Islet of Langerhans (tissue), 1 donor: ENCODE results near the gene PABPC1L.
"Not testable (repeated sequence)": the region's sequence is repeated elsewhere in the genome, so short reads cannot be mapped to it uniquely, and the experiment has no call there.

Experiments used
- FAIRE-seq: peaks from one replicate; lab custom pipeline; 2011; peaks lifted over from hg19 to GRCh38; lab: Jason Lieb, UNC

Gene PABPC1L

DNA sequence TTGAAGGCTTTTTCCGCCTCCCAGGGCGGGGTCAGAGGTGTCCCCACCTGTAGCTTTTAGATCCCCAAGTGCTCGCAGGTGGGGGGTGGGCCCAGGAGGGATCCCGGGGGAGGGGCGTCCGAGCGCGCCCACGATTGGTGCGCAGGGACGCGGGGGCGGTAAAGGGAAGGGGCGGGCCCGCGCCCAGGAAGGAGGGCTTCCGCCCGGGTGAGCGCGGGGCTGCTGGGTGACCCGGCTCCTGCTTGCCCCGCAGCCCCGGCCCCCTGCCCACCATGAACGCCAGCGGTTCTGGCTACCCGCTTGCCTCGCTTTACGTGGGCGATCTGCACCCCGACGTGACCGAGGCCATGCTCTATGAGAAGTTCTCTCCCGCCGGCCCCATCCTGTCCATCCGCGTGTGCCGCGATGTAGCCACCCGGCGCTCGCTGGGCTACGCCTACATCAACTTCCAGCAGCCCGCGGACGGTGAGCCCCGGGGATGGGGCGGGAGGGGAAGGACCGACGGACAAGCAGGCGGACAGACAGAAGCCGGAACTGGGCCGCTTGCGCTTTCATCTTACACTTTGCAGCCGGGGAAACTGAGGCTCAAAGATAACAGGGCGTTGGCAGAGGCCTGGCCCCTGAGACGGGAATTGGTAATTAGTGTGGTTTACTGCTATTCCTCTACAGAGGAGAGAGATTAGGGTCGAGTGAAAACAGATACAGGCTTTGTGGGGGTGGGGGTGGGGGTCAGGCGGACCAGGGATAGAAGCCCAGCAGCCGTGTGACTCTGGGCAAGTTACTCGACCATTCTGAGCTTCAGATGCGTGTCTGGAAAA lies at the start of gene PABPC1L:
Gene PABPC1L (plus strand): TSS at position 189 of the 818 bp plus-strand sequence. CDS start 84 bp downstream, at position 273.
- FAIRE-seq, result no peak

DNA sequence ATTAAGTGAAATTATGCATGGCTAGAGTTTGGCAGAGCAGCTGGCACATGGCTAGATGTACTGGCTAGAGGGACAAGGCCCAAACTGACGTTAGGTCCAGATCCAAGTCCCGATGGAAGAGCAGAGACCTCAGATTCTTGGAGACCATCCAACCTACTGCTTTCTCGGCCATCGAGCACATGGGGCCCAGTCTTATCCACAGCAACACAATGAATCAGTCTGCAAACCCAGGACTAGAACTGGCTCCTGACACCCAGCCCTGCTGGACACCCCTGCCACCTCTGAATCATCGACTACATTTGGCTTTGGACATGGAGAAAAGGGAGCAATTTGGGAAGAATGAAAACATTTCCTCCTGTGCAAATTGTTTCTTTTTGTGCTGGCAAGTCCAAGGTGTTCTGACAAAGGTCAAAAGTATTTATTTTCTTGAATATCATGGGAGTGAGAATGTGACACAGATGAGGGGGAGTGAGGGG lies 48.3 kb upstream of the PABPC1L start:
- no peak for FAIRE-seq

DNA sequence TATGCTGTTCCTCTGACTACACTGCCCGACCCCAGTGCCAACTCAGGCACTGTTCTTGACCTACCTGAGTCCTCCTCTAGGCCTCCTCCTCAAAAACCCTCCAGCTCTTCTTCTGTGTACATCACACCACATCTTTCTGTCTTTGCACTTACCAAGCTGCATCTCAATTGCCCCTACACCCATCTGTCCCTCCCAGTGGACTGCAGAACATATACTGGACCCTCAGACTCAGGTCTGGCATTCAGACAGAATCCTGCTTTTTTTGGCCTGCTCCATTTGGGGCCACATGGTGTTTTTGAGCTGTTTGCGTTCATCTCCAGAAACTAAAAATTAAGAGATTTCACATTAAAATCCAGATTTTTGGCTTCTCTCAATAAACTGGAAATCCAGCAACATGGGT lies 47.6 kb upstream of the PABPC1L start:
- no peak for FAIRE-seq

DNA sequence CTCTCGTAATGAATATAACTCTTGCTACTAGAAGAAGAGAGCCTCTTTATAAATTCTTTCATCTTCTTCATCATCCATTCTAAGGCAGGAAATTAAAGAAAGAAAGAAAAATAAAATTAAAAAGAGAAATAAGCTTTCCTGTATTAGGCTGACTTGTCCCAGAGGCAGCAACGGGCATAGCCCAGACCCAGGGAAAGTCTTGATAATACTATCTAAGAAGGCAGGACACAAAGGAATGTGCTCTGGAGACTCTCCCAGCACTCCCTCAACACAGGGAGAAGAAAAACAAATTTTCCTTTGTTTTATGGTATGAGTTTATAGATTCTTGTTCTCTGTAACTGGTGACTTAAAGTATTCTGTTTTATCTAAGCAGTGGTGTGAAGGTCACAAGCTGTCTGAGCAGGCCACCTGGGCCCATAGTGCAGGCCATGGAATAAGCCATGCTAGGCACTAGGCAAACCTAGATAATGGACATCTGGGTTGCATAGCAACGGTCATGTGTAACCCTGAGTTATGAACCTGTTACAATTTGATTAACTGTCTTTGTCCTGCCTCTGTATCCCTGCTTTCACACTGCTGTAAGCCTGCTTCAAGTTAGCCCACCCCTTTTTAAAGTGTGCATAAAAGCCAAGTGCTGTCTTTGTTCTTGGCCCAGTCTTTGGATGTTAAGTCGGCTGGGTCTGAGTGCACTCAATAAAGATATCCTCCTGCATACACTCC lies 46.3 kb upstream of the PABPC1L start:
- not testable (repeated sequence) for FAIRE-seq

DNA sequence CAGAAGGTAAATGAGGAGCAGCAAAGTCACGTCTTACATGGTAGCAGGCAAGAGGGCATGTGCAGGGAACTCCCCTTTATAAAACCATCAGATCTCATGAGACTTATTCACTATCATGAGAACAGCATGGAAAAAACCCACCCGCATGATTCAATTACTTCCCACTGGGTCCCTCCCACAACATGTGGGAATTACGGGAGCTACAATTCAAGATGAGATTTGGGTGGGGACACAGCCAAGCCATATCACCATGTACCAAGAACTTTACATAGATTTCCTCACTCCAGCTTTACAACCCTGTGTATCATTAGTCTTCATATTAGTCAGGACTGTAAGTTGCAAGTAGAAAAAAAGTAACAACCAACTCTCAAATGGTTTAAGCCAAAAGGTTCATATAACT lies 45.4 kb upstream of the PABPC1L start:
- not testable (repeated sequence) for FAIRE-seq

DNA sequence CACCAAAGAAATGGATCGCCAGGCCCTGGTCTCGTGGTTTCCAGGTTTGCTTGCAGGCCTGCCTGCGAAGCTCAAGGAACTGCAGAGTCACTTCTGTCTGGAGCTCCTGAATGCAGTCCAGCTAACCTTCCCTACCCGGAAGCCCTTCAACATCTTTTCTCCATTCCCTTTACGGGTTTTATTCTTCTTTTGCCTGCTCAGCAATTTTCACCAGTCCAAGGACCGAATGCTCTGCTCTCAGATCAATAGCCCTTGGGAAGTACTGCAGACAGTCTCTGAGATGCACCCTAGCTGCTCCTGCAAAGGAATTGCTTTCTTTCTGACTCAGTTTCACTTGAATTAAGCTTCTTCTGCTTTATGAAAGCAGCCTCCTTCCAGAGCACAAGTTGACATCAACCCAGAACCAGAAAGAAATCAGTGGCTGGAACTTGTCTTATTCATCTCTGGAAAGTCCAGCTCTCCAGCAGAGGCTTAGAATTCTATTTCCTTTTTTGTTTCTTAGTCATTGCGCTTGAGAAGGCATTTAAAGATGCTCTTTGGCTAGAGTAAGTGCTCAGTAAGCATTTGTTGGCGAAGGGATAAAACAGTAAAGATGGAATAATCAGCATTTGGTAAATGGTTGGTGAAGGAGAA lies 43.0 kb upstream of the PABPC1L start:
- no peak for FAIRE-seq

DNA sequence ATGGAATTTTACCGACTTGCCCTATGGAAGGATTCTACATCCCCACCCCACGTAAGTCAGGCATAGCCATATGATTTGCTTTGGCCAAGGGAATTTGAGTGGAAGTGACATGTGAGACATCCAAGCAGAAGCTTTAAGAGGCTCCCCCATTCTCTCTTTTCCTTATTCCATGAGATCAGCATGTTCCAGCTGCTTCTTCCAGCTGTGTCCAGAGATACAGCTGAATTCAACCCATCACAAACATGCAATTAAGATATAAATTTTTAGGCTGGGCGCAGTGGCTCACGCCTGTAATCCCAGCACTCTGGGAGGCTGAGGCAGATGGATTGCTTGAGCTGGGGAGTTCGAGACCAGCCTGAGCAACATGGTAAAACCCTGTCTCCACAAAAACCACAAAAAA lies 40.4 kb upstream of the PABPC1L start:
- FAIRE-seq, result no peak

DNA sequence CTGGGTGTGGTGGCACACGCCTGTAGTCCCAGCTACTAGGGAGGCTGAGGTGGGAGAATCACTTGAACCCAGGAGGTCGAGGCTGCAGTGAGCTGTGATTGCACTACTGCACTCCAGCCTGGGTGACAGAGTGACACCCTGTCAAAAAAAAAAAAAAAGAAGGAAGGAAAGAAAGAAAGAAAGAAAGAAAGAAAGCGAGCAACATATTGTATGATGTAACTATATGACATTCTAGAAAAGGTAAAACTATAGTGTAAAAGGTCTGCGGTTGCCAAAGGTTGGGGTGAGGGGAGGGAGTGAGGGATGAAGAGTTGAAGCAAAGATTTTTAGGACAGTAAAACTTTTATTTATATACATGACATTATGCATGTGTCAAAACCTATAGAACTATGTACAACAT lies 27.5 kb upstream of the PABPC1L start:
- not testable (repeated sequence) for FAIRE-seq

DNA sequence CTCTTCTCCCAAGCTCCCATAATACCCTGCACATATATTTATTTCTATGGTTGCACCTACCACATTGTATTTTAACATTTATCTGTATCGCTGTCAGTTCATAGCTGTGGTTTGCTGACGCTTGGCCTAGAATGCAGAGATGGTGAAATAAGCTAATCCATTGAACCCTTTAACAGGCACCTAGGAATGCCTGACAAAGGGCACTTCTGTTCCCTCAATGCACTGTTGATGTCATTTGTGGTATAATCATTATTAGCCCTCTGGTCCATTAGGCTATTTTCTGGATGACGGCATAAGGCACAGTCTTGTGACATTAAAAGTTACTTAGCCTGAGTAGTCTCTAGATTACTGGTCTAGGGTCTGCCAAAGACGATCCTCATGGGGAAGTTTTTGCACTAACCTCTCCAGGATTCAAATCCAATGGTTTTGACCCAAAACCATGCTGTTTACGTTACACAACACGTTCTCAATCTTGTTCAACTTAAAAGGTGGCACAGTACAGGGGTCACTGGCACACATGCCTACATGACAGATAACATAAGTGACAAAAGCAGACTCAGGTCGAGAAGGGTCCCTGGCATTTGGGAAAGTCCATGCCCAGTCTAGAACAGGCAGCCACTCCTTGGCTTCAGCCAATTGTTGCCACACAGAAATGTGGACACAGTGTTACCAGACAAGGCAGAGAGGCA lies 26.5 kb upstream of the PABPC1L start:
- FAIRE-seq, result no peak

DNA sequence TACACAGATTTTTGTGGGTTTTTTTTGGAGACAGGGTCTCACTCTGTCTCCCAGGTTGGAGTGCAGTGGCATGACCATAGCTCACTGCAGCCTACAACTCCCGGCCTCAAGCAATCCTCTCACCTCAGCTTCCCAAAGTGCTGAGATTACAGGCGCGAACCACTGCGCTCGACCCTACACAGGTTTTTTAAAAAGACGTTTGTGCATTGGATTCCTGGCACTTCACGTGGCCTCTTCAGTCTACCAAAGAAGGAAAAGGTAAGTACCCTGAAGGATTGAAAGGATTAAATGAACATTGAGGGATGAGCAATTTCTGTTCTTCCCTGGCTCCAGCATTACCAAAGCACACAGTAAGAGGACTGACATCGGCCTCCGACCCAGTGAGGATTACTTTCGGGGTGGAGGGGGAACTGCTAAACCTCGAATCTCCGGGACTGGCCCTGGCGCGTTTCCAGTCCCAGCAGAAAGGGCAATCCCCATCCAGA lies 24.9 kb upstream of the PABPC1L start:
- FAIRE-seq, result no peak

DNA sequence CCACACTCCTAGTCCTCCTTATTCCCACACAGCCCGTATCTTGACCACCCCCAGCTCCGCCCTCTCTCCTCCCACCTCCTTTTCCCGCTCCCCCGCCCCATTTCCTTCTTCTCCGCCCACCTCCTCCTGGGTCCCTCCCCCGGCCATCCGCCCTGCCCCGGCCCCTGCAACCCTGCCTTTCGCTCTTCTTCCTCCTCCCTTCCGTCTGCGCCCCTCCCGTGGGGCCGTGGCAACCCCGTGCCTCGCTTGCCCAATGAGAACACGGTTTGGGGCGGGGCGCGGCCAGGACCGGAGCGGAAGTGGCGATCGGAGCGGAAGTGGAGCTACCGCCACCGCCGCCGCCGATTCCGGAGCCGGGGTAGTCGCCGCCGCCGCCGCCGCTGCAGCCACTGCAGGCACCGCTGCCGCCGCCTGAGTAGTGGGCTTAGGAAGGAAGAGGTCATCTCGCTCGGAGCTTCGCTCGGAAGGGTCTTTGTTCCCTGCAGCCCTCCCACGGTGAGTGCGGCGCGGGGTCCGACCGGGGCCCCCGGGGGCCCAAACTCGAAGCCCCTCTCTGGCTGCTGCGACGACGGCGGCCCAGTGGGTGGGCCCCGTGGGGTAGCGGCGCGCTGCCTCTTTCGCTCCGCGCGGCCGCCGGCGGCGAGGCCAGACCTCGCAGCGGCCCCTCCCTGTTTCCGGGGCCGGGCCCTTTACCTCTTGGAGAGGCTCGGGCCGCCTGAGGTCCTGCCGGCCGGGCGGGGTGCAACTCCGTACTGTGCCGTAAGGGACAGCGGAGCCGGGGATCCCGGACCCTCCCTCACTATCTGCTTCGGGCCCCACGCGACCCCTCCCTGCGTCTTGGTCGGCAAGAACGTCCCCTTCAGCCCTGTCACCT lies 24.2 kb upstream of the PABPC1L start, which contains the start of gene YWHAB:
Gene YWHAB (plus strand): TSS at position 314 of the 874 bp plus-strand sequence. CDS start 15,829 bp downstream, outside the sequence.
- no peak for FAIRE-seq

DNA sequence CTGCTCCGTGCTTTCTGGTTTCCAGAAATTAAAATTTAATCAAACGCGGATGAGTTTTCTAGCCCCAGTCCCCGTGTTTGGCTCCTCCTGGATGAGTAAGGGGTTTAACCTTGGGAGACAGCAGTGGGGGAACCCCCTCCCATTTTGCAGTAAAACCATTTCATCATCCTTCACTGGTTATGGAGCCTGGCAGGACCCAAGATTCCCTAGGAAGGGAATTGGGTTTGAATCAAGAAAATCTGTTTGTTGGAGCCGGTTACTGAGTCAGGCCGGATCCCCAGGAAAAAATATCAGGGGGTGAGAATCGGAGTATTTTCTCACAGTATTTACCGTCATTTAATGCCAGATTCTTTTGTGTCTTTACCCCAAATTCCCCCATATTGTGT lies 23.6 kb upstream of the PABPC1L start:
- no peak for FAIRE-seq

DNA sequence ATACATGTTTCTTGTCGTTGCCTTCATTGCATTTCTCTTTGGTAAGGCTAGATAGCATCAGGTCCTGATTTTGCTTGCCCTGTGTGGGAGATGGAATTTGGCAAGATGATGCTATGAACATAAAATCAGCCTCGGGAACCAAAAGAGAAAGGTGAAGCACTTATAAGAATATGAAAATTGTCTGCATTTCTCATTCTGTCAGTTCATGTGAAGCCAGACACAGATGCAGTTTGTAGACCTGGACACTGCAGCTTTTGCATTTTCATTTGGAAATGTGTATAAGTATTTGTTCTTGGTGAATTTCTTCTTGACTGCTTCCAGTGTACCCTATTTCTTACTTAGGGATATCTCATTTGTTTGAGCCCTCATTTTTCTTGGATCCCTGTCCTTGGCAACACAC lies 23.0 kb upstream of the PABPC1L start:
- FAIRE-seq, result no peak

DNA sequence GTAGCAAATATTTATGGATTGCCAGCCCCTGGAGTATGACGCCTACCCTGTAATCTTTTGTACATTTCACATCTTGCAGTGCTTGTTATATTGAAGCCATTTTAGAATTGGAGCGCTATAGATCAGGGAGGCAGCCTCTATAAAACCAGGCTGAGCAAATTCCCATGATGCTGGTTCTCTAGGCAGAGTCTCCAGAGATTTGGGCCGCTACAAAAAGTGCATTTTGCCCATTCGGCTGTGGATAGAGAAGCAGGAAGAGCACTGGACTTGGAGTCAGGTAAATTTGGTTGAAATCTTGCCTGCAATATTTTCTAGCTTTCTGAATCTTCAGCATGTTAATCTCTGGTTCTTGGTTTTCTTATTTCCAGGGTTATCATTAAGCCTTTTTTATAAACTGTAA lies 22.4 kb upstream of the PABPC1L start:
- no peak for FAIRE-seq

DNA sequence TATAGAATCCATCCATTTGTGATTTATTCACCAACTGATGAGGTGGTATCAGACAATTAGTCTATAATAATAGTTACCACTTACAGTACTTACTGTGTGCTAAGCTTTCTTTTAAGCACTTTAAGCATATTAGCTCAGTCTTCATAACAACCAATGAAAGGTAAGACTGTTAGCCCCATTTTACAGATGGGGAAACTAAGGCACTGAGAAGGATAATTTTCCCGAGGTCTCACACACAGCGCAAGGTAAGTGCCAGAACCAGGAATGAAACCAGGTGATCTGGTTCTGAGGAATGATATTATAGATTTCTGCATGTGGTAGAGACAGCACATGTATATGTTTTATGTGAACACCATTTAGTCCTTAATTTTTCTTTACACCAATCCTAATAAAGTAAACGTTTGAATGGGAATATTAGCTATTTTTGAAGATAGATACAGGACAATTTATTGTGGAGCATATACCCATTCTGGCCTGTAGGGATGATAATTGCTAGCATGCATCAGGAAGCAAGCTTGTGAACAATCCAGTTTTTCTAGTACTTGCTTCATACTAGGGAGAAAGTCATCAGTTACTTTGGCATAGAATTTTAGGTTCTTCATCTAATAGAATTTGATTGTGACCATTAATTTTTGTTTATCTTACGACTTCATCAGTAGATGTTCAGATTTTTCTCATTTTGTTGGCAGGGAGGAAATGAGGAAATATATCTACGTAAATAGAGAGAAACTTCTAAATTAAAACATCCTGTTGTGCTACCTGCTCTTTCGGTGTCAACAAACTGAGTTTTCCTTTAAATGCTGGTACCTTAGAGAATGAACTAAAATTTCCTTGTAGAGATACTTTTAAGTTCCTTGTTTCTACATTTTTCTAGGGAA lies 21.4 kb upstream of the PABPC1L start:
- FAIRE-seq, result no peak

DNA sequence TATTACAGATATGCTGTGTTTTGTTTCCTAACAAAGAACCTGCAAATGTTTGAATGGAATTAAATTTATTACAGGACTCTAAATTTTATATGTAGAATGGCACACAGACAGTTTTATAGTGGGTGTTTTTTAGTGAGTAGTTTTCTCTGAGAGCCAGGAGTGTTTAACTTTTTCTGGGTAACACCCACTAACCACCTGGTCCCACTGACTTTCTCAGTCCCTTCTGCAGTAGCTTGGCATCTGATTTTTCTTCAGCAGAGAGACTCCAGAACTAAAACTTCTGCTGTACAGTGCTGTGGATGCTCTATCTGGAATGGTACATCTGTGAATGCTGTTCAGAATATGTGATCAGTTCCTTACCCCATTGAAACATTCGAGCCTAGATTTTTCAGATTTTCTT lies 18.0 kb upstream of the PABPC1L start:
- FAIRE-seq, result no peak

DNA sequence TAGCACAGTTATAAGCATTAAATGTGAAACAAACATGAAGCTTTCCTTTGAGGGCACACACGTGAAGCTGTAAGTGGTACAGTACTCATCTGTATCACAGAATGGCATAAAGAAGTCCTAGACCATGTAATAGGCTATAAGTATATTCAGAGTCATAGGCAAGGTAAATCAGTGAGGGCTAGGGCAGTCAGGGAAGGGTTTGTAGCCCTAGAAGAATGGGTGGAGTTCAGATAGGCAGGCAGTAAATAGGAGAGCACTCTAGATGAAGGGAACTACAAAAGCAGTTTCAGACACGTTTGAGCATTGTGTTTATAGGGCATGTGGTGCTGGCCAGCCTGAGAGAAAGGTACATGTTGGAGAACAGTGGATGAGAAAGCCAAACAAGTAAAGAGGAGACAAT lies 14.9 kb upstream of the PABPC1L start:
- FAIRE-seq, result no peak

DNA sequence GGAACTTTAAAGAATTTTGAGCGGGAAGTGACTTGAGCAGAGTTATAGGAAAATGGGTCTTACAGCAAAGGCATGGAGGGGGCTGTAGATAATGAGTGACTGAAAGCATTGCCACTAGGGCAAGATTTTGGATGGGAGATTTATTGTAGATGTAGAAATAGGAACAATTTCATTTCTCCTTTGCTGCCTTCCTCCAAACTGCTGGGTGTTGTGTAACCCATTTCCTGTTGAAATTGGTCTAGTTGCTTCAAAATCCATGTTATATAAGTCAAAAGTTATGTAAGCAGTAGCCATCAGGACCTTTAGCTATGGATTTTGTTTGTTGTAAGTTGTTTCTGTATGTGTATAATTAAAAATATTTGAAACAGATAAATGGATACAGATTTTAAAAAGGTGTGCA lies 13.3 kb upstream of the PABPC1L start:
- no peak for FAIRE-seq

DNA sequence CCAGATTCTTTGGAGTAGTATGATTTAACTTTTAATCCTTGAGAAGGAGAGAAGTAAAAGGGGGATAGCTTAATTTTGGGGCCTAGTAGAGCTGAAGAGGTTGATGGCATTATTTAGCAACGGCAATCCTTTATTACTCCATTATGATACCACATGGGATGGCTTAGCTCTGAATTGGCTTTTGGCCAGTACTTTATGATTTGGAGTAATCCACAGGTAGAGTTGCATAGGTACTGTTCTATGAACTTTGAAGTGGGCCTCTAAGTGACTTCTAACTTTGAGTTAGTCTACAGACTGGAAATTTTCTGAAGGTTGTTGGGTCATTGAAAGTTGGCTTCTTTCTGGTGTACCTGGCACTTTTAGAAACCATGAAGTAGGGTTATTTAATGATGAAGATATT lies 12.7 kb upstream of the PABPC1L start:
- FAIRE-seq, result no peak

DNA sequence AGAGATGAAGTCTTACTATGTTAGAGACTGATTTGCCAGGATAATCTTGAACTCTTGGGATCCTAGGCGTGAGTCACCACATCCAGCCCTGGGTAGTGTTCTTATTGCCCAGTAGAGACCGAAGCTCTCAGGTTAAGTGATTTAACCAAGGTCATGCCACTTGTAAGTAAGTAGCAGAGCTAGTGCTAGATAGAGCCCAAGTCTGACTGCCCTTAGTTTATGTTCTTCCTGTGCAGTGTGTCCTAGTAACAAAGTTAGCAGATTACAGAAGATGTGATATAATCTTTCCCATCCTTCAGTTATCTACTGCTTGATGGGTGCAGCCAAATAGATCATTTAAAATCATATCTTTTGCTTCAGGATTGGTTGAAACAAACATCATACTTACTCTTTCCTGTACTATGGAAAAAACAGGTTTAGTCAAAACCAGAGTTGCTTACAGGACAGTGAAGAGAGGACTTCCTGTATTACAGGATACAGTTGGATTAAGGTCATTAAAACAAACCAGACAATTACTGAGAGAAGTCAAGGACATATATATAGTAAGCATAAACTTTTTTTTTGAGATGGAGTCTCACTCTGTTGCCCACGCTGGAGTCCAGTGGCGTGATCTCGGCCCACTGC lies 9.5 kb upstream of the PABPC1L start:
- no peak for FAIRE-seq
